ENCODE data around the gene MYL4. TPM values are rescaled to one million over a fixed set of nuclear protein-coding genes. Genes with fewer than 3 reads are reported as not detected.
A peak's percentile ranks its signal among the peaks of the same experiment; 100 is the strongest.

Gene MYL4
- total RNA-seq, 1 donor from 2014 or later = 1.1 TPM

GRCh38 chr17:47235506-47235905, 26.4 kb downstream of the MYL4 start:
- no peaks in the 10 kb centered on the region for H3K36me3 Mint-ChIP-seq
- no peaks in the 10 kb centered on the region for H3K9me3 Mint-ChIP-seq
- H3K27me3 Mint-ChIP-seq (ENCODE audit: low read depth) = peaks cover 4% of the 10 kb centered on the region
- no peak for TF ChIP-seq CTCF (IDR thresholded peaks at IDR 0.05; ENCODE audit: unreplicated experiment)
- H3K27ac Mint-ChIP-seq = no peak overlapping the region
- DNase-seq (ENCODE audit: low spot score in 2 of 2, unreplicated experiment in 2 of 2) = no peak
- H3K4me1 Mint-ChIP-seq = peaks cover 14% of the 10 kb centered on the region
- H3K4me3 Mint-ChIP-seq = no peak overlapping the region

- no peaks in the 10 kb centered on the region for H3K9me3 Mint-ChIP-seq
- H3K27me3 Mint-ChIP-seq (ENCODE audit: low read depth) = no peaks in the 10 kb centered on the region
- DNase-seq (ENCODE audit: low spot score in 2 of 2, unreplicated experiment in 2 of 2) = no peak
- H3K4me3 Mint-ChIP-seq = no peak overlapping the region
- TF ChIP-seq CTCF (IDR thresholded peaks at IDR 0.05; ENCODE audit: unreplicated experiment) = no peak
- H3K36me3 Mint-ChIP-seq = no peaks in the 10 kb centered on the region
- H3K27ac Mint-ChIP-seq = no peak overlapping the region
- H3K4me1 Mint-ChIP-seq = peaks cover 15% of the 10 kb centered on the region
These were observed 26.8 kb downstream of the MYL4 start for GRCh38 chr17:47235923-47236322.

GRCh38 chr17:47237841-47238240, 28.7 kb downstream of the MYL4 start:
- no peak for DNase-seq (ENCODE audit: low spot score in 2 of 2, unreplicated experiment in 2 of 2)
- H3K27ac Mint-ChIP-seq = no peak overlapping the region
- H3K4me3 Mint-ChIP-seq = no peak overlapping the region
- no peak for TF ChIP-seq CTCF (IDR thresholded peaks at IDR 0.05; ENCODE audit: unreplicated experiment)
- no peaks in the 10 kb centered on the region for H3K27me3 Mint-ChIP-seq (ENCODE audit: low read depth)
- no peaks in the 10 kb centered on the region for H3K36me3 Mint-ChIP-seq
- H3K9me3 Mint-ChIP-seq = no peaks in the 10 kb centered on the region
- H3K4me1 Mint-ChIP-seq = peaks cover 15% of the 10 kb centered on the region

- Mint-ChIP-seq H3K4me1 (peaks cover 15% of the 10 kb centered on the region), H3K9me3 (no peaks in the 10 kb centered on the region)
- no peak for DNase-seq (ENCODE audit: low spot score in 2 of 2, unreplicated experiment in 2 of 2)
These were observed 29.3 kb downstream of the MYL4 start for GRCh38 chr17:47238321-47239010.

GRCh38 chr17:47239619-47239966, 30.4 kb downstream of the MYL4 start:
- Mint-ChIP-seq H3K4me3 (no peak overlapping the region), H3K27ac (peak overlapping the region; percentile 67)

More at GRCh38 chr17:47238321-47239010, 29.3 kb downstream of the MYL4 start:
- no peak for TF ChIP-seq CTCF (IDR thresholded peaks at IDR 0.05; ENCODE audit: unreplicated experiment)
- Mint-ChIP-seq H3K36me3 (no peaks in the 10 kb centered on the region), H3K27ac (no peak overlapping the region), H3K27me3 (ENCODE audit: low read depth) (no peaks in the 10 kb centered on the region), H3K4me3 (no peak overlapping the region)

More at GRCh38 chr17:47239619-47239966, 30.4 kb downstream of the MYL4 start:
- TF ChIP-seq CTCF (IDR thresholded peaks at IDR 0.05; ENCODE audit: unreplicated experiment) = no peak
- H3K9me3 Mint-ChIP-seq = no peaks in the 10 kb centered on the region
- peaks cover 2% of the 10 kb centered on the region for H3K27me3 Mint-ChIP-seq (ENCODE audit: low read depth)
- H3K36me3 Mint-ChIP-seq = no peaks in the 10 kb centered on the region
- peaks cover 15% of the 10 kb centered on the region for H3K4me1 Mint-ChIP-seq
- no peak for DNase-seq (ENCODE audit: low spot score in 2 of 2, unreplicated experiment in 2 of 2)
